Measurements from ENCODE around the gene SLX4IP.
"Not testable (repeated sequence)": the region's sequence is repeated elsewhere in the genome, so short reads cannot be mapped to it uniquely, and the experiment has no call there.

Gene SLX4IP

DNA sequence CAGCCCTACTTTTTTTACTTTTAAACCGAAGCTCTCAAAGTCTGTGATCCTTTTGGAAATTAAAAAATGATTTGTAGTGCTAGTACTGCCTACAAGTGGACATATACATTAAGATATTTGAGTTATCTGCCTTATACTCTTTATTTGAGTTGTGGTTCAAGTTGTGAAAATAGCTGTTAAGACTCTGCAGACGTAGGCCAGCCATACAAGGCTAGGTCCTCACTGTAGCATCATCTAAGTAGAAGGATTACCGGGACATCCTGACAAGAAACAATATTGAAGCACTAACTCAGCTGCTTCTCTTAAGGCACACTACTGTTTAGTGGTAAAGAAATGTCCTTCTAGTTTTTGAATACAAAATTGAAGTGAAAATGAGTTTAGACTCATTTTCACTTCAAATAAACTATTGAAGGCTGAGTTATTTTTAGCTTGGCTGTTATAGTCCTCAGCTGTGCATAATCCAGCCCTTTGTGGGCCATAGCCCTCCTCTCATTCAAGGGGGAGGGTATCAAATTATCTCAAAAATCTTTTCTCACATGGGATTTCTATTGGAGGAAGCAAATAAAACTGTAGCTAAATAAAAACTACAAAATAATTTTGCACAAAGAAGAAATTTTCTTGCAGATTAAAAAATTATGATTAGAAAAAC, 170.6 kb downstream of the SLX4IP start:
- Histone ChIP-seq H3K36me3 (ENCODE audit: control insufficient read depth in 2 of 2, insufficient read depth in 2 of 2, low read length in 2 of 2) (peaks cover 3% of the 10 kb centered on the region in 2 donors), H3K4me3 (ENCODE audit: low read length in 2 of 2) (no peak overlapping the region), H3K9ac (ENCODE audit: low read depth in 1 of 2, low read length in 2 of 2) (no peak overlapping the region), H3K27me3 (ENCODE audit: control insufficient read depth in 2 of 2, insufficient read depth in 2 of 2, low read length in 2 of 2) (no peaks in the 10 kb centered on the region), H3K4me1 (ENCODE audit: control insufficient read depth in 2 of 2, insufficient read depth in 2 of 2, low read length in 2 of 2) (peaks cover 0 to 4% of the 10 kb centered on the region in 2 donors), H3K9me3 (ENCODE audit: control insufficient read depth in 2 of 2, low read length in 2 of 2) (no peaks in the 10 kb centered on the region), H3K27ac (ENCODE audit: low read depth in 2 of 2, low read length in 2 of 2) (peak overlapping the region in 1 of 2 donors; percentile 48)

DNA sequence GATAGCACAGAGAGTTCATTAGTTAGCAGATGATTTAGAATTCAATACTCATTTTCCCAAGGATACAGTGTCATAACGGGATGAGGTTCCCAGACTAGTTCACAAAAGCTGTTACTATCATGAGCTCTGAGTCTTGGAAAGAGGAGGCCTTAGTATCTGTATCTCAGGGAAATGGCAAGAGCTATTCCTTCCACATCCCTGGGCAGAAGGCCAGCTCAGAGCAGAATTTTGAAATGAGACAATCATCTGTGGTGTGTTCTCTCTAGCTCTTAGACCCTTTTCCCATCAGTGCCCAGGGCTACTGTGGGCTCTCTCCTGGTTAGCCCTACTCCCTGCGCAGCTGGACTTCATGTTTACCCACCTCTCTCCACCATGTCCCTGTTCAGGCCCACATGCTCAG, 174.2 kb downstream of the SLX4IP start:
- H3K4me3 ChIP-seq (ENCODE audit: low read length in 2 of 2): no peak overlapping the region
- H3K27ac ChIP-seq (ENCODE audit: low read depth in 2 of 2, low read length in 2 of 2): peak overlapping the region; percentile 17 to 48
- no peaks in the 10 kb centered on the region for H3K4me1 ChIP-seq (ENCODE audit: control insufficient read depth in 2 of 2, insufficient read depth in 2 of 2, low read length in 2 of 2)
- H3K27me3 ChIP-seq (ENCODE audit: control insufficient read depth in 2 of 2, insufficient read depth in 2 of 2, low read length in 2 of 2): no peaks in the 10 kb centered on the region
- H3K9ac ChIP-seq (ENCODE audit: low read depth in 1 of 2, low read length in 2 of 2): no peak overlapping the region
- no peaks in the 10 kb centered on the region for H3K9me3 ChIP-seq (ENCODE audit: control insufficient read depth in 2 of 2, low read length in 2 of 2)
- no peaks in the 10 kb centered on the region for H3K36me3 ChIP-seq (ENCODE audit: control insufficient read depth in 2 of 2, insufficient read depth in 2 of 2, low read length in 2 of 2)

DNA sequence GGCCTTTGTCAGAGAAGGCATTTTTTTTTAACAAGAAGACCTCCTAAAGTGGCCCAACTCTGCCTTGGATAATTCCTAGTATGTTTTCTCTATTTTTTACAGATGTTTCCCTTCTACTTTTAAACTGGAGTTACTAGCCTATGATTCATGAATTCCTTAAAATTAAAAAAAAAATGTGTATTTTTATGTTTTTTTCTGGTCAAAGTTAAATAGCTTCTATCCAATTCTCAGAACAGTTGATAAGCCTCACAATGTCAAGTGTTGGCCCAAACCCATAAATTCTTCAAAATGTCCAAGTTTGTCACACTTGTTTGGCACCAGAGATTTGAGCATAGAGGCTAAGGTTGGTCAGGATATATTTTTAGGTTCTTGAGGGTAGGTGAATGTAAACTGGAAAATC, 174.7 kb downstream of the SLX4IP start:
- H3K4me3 ChIP-seq (ENCODE audit: low read length in 2 of 2): no peak overlapping the region
- H3K27me3 ChIP-seq (ENCODE audit: control insufficient read depth in 2 of 2, insufficient read depth in 2 of 2, low read length in 2 of 2): no peaks in the 10 kb centered on the region
- no peak overlapping the region for H3K9ac ChIP-seq (ENCODE audit: low read depth in 1 of 2, low read length in 2 of 2)
- no peaks in the 10 kb centered on the region for H3K9me3 ChIP-seq (ENCODE audit: control insufficient read depth in 2 of 2, low read length in 2 of 2)
- H3K4me1 ChIP-seq (ENCODE audit: control insufficient read depth in 2 of 2, insufficient read depth in 2 of 2, low read length in 2 of 2): no peaks in the 10 kb centered on the region
- peak overlapping the region; percentile 17 to 48 for H3K27ac ChIP-seq (ENCODE audit: low read depth in 2 of 2, low read length in 2 of 2)
- no peaks in the 10 kb centered on the region for H3K36me3 ChIP-seq (ENCODE audit: control insufficient read depth in 2 of 2, insufficient read depth in 2 of 2, low read length in 2 of 2)

DNA sequence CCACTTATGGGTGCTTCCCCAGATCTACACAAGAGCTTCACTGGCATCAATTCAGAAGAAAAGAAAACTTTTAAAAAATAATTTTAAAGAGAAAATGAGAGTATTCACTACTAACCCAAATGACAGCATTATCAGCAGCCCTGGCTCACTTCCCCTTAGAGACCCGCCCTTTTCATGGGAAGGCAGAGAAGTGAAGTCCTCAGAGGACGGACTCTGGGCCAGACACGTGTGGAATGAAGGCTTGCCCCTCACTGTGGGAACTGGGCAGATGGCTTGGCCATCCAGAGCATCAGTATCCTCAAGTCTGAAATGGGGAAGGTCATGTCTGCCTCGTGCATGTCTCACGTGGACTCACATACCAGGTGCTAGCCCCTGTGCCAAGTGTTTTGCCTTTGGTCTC, 175.1 kb downstream of the SLX4IP start:
- Histone ChIP-seq H3K27me3 (ENCODE audit: control insufficient read depth in 2 of 2, insufficient read depth in 2 of 2, low read length in 2 of 2) (no peaks in the 10 kb centered on the region), H3K9me3 (ENCODE audit: control insufficient read depth in 2 of 2, low read length in 2 of 2) (no peaks in the 10 kb centered on the region), H3K27ac (ENCODE audit: low read depth in 2 of 2, low read length in 2 of 2) (no peak overlapping the region), H3K4me1 (ENCODE audit: control insufficient read depth in 2 of 2, insufficient read depth in 2 of 2, low read length in 2 of 2) (no peaks in the 10 kb centered on the region), H3K36me3 (ENCODE audit: control insufficient read depth in 2 of 2, insufficient read depth in 2 of 2, low read length in 2 of 2) (no peaks in the 10 kb centered on the region), H3K9ac (ENCODE audit: low read depth in 1 of 2, low read length in 2 of 2) (no peak overlapping the region), H3K4me3 (ENCODE audit: low read length in 2 of 2) (no peak overlapping the region)

DNA sequence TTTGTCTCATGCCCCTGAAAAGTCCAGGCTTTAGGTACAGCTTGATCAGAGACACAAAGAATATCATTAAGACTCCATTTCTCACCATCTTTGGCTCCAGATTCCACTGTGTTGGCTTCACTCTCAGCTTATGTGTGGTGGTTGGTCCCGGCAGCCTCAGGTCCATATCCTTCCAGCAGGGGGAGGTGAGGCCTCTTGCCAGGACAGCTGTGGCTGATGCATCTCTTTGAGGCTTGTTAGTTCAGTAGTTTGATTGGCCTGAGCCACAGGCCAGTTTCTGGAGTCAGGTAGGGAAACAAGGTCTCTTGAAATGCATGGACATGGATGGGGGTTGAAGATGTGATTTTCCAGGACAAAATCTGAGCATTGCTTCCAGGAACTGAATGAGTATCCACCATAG, 176.3 kb downstream of the SLX4IP start:
- Histone ChIP-seq H3K36me3 (ENCODE audit: control insufficient read depth in 2 of 2, insufficient read depth in 2 of 2, low read length in 2 of 2) (no peaks in the 10 kb centered on the region), H3K27me3 (ENCODE audit: control insufficient read depth in 2 of 2, insufficient read depth in 2 of 2, low read length in 2 of 2) (no peaks in the 10 kb centered on the region), H3K4me3 (ENCODE audit: low read length in 2 of 2) (no peak overlapping the region), H3K9me3 (ENCODE audit: control insufficient read depth in 2 of 2, low read length in 2 of 2) (no peaks in the 10 kb centered on the region), H3K27ac (ENCODE audit: low read depth in 2 of 2, low read length in 2 of 2) (no peak overlapping the region), H3K9ac (ENCODE audit: low read depth in 1 of 2, low read length in 2 of 2) (no peak overlapping the region), H3K4me1 (ENCODE audit: control insufficient read depth in 2 of 2, insufficient read depth in 2 of 2, low read length in 2 of 2) (no peaks in the 10 kb centered on the region)

DNA sequence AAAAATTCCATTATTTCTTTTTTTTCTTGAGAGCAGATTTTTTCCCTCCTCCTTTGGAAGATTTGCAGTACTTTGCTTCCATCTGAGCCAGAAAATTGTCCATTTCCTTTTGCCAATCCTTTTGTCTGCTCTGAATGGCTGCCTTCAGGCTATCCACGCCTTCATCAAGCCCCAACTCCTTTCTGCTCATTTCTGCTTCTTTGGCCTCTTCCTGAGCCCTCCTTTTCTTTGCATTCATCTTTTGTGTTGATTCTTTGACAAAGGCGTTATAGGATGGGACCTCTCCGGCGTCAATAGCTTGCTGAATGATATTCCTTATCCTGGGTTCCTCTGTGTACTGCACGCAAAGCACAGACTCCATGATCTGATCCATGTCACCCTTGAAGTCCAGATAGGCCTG, 178.3 kb downstream of the SLX4IP start:
- H3K4me3 ChIP-seq (ENCODE audit: low read length in 2 of 2); H3K27me3 ChIP-seq (ENCODE audit: control insufficient read depth in 2 of 2, insufficient read depth in 2 of 2, low read length in 2 of 2); H3K36me3 ChIP-seq (ENCODE audit: control insufficient read depth in 2 of 2, insufficient read depth in 2 of 2, low read length in 2 of 2); H3K4me1 ChIP-seq (ENCODE audit: control insufficient read depth in 2 of 2, insufficient read depth in 2 of 2, low read length in 2 of 2); H3K9me3 ChIP-seq (ENCODE audit: control insufficient read depth in 2 of 2, low read length in 2 of 2); H3K9ac ChIP-seq (ENCODE audit: low read depth in 1 of 2, low read length in 2 of 2); H3K27ac ChIP-seq (ENCODE audit: low read depth in 2 of 2, low read length in 2 of 2): not testable (repeated sequence)

DNA sequence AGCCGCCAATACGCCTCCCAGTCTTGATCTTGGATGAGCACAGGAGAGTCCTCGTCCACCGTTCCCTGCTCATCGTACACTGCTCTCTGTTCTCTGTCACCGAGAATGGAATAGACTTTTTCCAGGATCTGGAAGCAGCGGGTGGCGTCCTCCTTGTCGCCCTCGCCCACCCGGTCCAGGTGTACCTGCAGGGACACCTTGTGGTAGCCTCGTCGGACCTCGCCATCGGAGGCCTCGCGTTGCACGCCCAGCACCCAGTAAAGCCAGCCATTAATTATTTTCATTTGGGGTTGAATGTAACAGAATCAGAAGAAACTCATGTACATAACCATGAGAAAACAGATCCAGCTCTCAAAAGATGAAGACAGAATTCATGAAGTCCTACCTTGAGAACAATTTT, 178.8 kb downstream of the SLX4IP start:
- Histone ChIP-seq H3K27ac (ENCODE audit: low read depth in 2 of 2, low read length in 2 of 2) (no peak overlapping the region), H3K4me1 (ENCODE audit: control insufficient read depth in 2 of 2, insufficient read depth in 2 of 2, low read length in 2 of 2) (no peaks in the 10 kb centered on the region), H3K9ac (ENCODE audit: low read depth in 1 of 2, low read length in 2 of 2) (no peak overlapping the region), H3K36me3 (ENCODE audit: control insufficient read depth in 2 of 2, insufficient read depth in 2 of 2, low read length in 2 of 2) (no peaks in the 10 kb centered on the region), H3K9me3 (ENCODE audit: control insufficient read depth in 2 of 2, low read length in 2 of 2) (no peaks in the 10 kb centered on the region), H3K27me3 (ENCODE audit: control insufficient read depth in 2 of 2, insufficient read depth in 2 of 2, low read length in 2 of 2) (no peaks in the 10 kb centered on the region), H3K4me3 (ENCODE audit: low read length in 2 of 2) (no peak overlapping the region)

DNA sequence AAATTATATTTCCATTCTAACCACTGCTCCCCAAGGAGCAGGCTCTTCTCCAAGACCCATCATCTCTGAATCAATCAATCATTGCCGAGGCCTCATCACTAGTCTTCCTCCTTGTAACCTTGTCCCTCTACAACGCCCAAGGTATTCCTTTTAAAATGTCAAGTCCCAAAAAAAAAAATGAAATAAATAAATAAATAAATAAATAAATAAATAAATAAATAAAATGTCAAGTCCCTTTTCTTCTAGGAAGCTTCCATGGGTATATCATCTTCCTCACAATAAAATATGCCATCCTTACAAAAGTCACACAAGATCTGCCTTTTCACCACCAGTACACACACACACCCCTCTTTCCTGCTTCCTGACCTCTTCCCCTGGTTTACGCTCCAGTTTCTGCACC, 181.1 kb downstream of the SLX4IP start:
- Histone ChIP-seq H3K9me3 (ENCODE audit: control insufficient read depth in 2 of 2, low read length in 2 of 2) (no peaks in the 10 kb centered on the region), H3K9ac (ENCODE audit: low read depth in 1 of 2, low read length in 2 of 2) (no peak overlapping the region), H3K36me3 (ENCODE audit: control insufficient read depth in 2 of 2, insufficient read depth in 2 of 2, low read length in 2 of 2) (no peaks in the 10 kb centered on the region), H3K27me3 (ENCODE audit: control insufficient read depth in 2 of 2, insufficient read depth in 2 of 2, low read length in 2 of 2) (no peaks in the 10 kb centered on the region), H3K4me1 (ENCODE audit: control insufficient read depth in 2 of 2, insufficient read depth in 2 of 2, low read length in 2 of 2) (peaks cover 6 to 7% of the 10 kb centered on the region in 2 donors), H3K4me3 (ENCODE audit: low read length in 2 of 2) (no peak overlapping the region), H3K27ac (ENCODE audit: low read depth in 2 of 2, low read length in 2 of 2) (no peak overlapping the region)

DNA sequence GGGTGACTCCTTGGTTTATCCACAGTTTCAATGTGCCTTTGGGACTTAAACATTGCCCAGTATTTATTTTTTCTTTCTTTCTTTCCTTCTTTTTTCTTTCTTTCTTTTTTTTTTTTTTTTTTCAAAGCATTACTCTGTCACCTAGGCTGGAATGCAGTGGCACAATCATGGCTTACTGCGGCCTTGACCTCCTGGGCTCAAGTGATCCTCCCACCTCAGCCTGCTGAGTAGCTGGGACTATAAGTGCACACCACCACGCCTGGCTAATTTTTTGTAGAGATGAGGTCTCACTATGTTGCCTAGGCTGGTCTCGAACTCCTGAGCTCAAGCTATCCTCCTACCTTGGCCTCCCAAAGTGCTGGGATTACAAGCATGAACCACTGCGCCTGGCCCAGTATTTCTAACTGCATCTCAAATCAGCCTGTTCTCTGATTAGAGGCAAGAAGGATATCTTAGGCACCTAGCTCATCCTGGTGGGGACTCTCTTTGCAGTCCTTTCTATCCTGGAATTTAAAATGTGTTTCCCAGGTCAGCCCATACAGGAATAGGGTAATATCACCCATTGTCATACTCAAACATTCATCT, 182.5 kb downstream of the SLX4IP start:
- not testable (repeated sequence) for H3K9me3 ChIP-seq (ENCODE audit: control insufficient read depth in 2 of 2, low read length in 2 of 2); H3K27me3 ChIP-seq (ENCODE audit: control insufficient read depth in 2 of 2, insufficient read depth in 2 of 2, low read length in 2 of 2); H3K4me1 ChIP-seq (ENCODE audit: control insufficient read depth in 2 of 2, insufficient read depth in 2 of 2, low read length in 2 of 2); H3K9ac ChIP-seq (ENCODE audit: low read depth in 1 of 2, low read length in 2 of 2); H3K4me3 ChIP-seq (ENCODE audit: low read length in 2 of 2); H3K36me3 ChIP-seq (ENCODE audit: control insufficient read depth in 2 of 2, insufficient read depth in 2 of 2, low read length in 2 of 2); H3K27ac ChIP-seq (ENCODE audit: low read depth in 2 of 2, low read length in 2 of 2)

DNA sequence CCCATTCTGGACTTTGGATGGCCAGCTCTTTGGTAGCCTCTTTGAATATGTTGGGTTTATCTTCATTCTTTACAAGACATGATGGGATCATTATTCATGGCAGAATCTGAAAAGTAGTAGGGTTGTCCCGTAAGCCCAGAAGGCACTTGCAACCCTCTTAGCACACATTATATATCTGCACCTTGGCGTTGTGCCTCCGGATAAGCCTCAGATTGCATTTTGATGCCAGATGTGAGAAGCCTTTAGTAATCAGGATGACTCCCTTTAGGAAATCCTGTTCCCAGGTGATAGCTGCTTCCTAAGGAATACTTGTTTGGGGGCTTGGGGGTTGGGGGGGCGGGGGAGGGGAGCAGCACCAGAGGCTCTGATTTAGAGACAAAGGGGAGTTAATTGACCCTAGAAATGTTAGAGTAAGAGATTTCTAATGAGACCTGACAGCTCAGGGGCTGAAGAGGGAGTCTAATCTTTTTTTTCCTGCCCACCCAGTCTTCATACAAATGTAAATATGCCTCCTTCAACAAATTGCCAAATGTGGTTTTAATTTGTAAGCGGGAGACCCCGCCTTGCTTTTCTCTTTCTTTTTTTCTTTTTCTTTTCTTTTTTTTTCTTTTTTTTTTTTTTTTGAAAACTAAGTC, 183.6 kb downstream of the SLX4IP start:
- H3K9ac ChIP-seq (ENCODE audit: low read depth in 1 of 2, low read length in 2 of 2): no peak overlapping the region
- H3K4me1 ChIP-seq (ENCODE audit: control insufficient read depth in 2 of 2, insufficient read depth in 2 of 2, low read length in 2 of 2): peaks cover 6 to 7% of the 10 kb centered on the region in 2 donors
- no peak overlapping the region for H3K27ac ChIP-seq (ENCODE audit: low read depth in 2 of 2, low read length in 2 of 2)
- H3K9me3 ChIP-seq (ENCODE audit: control insufficient read depth in 2 of 2, low read length in 2 of 2): no peaks in the 10 kb centered on the region
- H3K27me3 ChIP-seq (ENCODE audit: control insufficient read depth in 2 of 2, insufficient read depth in 2 of 2, low read length in 2 of 2): no peaks in the 10 kb centered on the region
- H3K36me3 ChIP-seq (ENCODE audit: control insufficient read depth in 2 of 2, insufficient read depth in 2 of 2, low read length in 2 of 2): peaks cover 0 to 2% of the 10 kb centered on the region in 2 donors
- no peak overlapping the region for H3K4me3 ChIP-seq (ENCODE audit: low read length in 2 of 2)
